HS-27A (cell line): ENCODE data around the gene KRTAP5-9.
"Not testable (repeated sequence)": the region's sequence is repeated elsewhere in the genome, so short reads cannot be mapped to it uniquely, and the experiment has no call there.

ENCODE experiments used
- DNase-seq: peaks from one replicate; pipeline ENCODE4 v3.0.0-alpha.2; 2012; ENCODE audit warnings: low read depth, missing footprints

The KRTAP5-9 gene

GRCh38 chr11:71585673-71586072 lies 37.5 kb downstream of the KRTAP5-9 start:
- DNase-seq, result not testable (repeated sequence)

- DNase-seq, result not testable (repeated sequence)
Observed at GRCh38 chr11:71588314-71588713, 40.1 kb downstream of the KRTAP5-9 start.

- not testable (repeated sequence) for DNase-seq
Observed at GRCh38 chr11:71588822-71589545, 40.8 kb downstream of the KRTAP5-9 start.

- DNase-seq, result not testable (repeated sequence)
Observed at GRCh38 chr11:71589546-71589920, 41.3 kb downstream of the KRTAP5-9 start.
